ENCODE measurements around the gene PIGN.

PIGN gene

DNA sequence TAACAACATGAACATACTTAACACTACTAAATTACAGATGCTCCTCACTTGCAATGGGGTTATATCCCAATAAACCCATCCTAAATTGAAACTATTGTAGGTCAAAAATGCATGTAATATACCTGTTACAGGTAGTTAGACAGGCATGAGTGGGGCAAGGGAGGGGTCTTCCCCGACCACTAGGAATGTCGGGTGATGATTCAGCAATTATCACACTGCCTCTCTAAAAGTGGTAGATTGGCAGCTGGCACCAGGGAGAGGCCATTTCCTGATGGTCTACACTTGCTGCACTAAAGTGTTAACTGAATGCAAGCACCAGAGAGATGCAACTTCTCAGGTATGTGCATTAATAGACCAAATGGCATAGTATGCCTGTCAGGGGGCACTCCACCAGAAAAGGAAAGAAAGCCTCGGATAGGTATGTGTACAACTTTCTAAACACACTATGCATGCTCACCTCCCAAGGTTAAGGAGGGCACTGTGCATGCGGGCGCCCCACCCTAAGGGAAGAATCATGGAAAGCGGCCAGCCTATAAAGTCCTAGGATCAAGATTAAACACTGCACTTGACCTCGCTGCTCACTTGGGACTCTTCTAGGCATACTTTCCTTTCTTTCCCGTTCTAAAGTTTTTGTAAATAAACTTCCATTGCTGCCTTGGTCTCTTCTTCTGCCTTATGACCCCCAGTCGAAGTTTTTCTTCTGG, 35.6 kb downstream of the PIGN start:
- H3K27ac ChIP-seq: no peak overlapping the region
- no peaks in the 10 kb centered on the region for H3K4me1 ChIP-seq (ENCODE audit: control insufficient read depth in 1 of 2, insufficient read depth in 1 of 2, low read depth in 1 of 2, low read length in 1 of 2)
- no peak overlapping the region for H3K4me3 ChIP-seq (ENCODE audit: low read depth in 1 of 2, low read length in 1 of 2)
- H3K27me3 ChIP-seq: no peaks in the 10 kb centered on the region
- TF ChIP-seq CTCF (IDR thresholded peaks at IDR 0.05): no peak
- no peaks in the 10 kb centered on the region for H3K9me3 ChIP-seq
- peaks cover 8% of the 10 kb centered on the region for H3K36me3 ChIP-seq

GRCh38 chr18:62144338-62144737, 42.5 kb downstream of the PIGN start:
- Histone ChIP-seq H3K27ac (no peak overlapping the region), H3K27me3 (no peaks in the 10 kb centered on the region), H3K36me3 (peaks cover 15% of the 10 kb centered on the region), H3K4me3 (ENCODE audit: low read depth in 1 of 2, low read length in 1 of 2) (no peak overlapping the region), H3K4me1 (ENCODE audit: control insufficient read depth in 1 of 2, insufficient read depth in 1 of 2, low read depth in 1 of 2, low read length in 1 of 2) (no peaks in the 10 kb centered on the region), H3K9me3 (no peaks in the 10 kb centered on the region)
- no peak for TF ChIP-seq CTCF (IDR thresholded peaks at IDR 0.05)

DNA sequence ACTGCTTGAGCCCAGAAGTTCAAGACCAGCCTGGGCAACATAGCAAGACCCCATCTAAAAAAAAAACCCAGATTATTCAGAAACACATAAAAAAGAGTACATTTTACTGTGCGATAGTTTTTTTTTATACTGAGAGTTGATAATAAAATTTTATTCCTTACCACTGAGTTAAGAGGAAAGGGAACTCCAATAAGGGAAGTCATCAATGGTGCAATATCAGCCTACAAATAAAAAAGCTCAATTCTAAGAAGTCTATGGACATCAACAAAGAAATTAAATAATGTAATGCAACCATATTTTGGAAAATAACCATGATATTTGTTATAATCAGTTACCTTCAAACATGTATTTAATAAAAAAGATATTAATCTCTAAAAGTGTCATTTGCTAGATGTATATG, 46.6 kb downstream of the PIGN start:
- Histone ChIP-seq H3K4me3 (ENCODE audit: low read depth in 1 of 2, low read length in 1 of 2) (no peak overlapping the region), H3K27me3 (no peaks in the 10 kb centered on the region), H3K27ac (no peak overlapping the region), H3K4me1 (ENCODE audit: control insufficient read depth in 1 of 2, insufficient read depth in 1 of 2, low read depth in 1 of 2, low read length in 1 of 2) (no peaks in the 10 kb centered on the region), H3K9me3 (no peaks in the 10 kb centered on the region), H3K36me3 (peaks cover 32% of the 10 kb centered on the region)
- TF ChIP-seq CTCF (IDR thresholded peaks at IDR 0.05): no peak

DNA sequence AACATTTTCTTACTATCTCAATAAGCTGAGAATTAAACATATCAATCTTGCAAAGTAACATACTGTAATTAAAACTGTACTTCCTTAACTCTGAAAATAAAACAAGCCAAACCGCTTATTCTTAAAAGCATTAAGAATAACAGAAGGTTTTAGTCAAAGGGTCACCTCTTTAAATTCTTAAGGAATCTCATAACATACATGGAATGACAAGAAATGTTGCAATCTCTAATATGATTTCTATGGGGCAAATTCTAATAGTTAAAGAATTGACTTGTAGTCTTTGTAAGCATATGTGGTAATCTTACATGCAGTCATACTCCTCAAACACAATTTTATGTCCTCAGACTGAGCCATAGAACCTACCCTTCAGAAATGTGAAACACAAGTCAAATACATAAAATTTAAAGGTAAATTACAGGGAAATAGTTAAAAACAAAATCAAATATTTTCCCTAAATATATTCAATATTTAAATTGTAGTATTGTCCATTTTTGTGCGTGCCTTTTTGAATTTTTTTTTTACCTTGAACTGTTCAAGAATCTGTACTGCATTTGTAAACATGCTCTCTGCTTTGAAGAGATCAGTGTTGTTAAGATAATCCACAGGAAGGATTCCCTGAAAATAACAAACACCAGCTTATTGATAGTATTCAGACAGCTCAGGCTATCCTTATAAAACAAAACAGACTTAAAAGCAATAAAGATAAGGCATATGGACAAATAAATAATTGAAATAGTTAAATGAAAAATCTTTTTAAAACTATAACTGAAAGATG, 48.2 kb downstream of the PIGN start:
- Histone ChIP-seq H3K9me3 (no peaks in the 10 kb centered on the region), H3K27ac (no peak overlapping the region), H3K4me1 (ENCODE audit: control insufficient read depth in 1 of 2, insufficient read depth in 1 of 2, low read depth in 1 of 2, low read length in 1 of 2) (no peaks in the 10 kb centered on the region), H3K27me3 (no peaks in the 10 kb centered on the region), H3K36me3 (peaks cover 19% of the 10 kb centered on the region), H3K4me3 (ENCODE audit: low read depth in 1 of 2, low read length in 1 of 2) (no peak overlapping the region)
- no peak for TF ChIP-seq CTCF (IDR thresholded peaks at IDR 0.05)

DNA sequence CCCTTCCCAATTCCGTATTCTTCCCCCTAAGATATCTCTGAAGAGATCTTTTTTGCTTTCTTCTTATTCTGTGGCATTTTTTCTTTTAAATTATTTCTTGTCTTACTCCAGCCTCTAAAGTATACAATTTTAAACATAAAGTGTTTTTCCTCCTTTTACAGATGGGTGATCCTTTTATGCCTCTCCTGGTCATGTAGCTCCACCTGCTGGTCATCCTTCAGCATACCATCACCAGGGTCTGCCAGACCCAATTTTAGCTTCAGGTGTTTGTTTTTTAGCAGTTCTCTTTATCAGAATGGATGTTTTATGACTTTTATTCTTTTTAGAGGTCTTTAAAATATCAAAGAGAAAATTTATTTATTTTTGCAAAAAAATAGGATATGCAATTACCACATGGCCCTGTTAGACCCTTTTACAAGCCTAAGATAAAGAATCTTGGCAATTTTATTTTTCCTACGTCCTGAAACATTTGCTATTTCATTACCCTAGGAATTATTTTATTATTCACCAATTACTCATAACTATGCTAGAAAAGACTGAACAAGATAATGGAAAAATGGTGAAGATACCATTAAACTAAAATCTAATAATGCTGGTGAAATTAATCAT, 55.5 kb downstream of the PIGN start:
- Histone ChIP-seq H3K27ac (no peak overlapping the region), H3K36me3 (no peaks in the 10 kb centered on the region), H3K27me3 (no peaks in the 10 kb centered on the region), H3K4me3 (ENCODE audit: low read depth in 1 of 2, low read length in 1 of 2) (no peak overlapping the region), H3K9me3 (no peaks in the 10 kb centered on the region), H3K4me1 (ENCODE audit: control insufficient read depth in 1 of 2, insufficient read depth in 1 of 2, low read depth in 1 of 2, low read length in 1 of 2) (no peaks in the 10 kb centered on the region)
- TF ChIP-seq CTCF (IDR thresholded peaks at IDR 0.05): peak; percentile 81

Measured in neutrophil (primary cell).